ENCODE data around the gene IQSEC1.
"Not testable (repeated sequence)": the region's sequence is repeated elsewhere in the genome, so short reads cannot be mapped to it uniquely, and the experiment has no call there.

The IQSEC1 gene

DNA sequence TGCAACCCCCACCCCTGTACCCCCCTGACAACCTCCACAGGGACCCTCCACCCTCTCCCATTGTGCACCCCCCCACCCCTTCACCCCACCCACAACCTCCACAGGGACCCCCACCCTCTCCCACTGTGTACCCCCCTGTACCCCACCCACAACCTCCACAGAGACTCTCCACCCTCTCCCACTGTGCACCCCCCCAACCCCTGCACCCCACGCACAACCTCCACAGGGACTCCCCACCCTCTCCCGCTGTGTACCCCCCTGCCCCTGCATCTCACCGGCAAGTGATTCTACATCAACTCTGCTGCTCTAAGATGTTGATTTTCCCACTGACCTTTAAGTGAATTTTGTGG lies 180.4 kb downstream of the IQSEC1 start:
- DNase-seq (ENCODE audit: low spot score): no peak

- DNase-seq (ENCODE audit: low spot score): peak; percentile 80
Observed at GRCh38 chr3:12891985-12892839, 181.0 kb downstream of the IQSEC1 start.

GRCh38 chr3:12891391-12891984 lies 181.7 kb downstream of the IQSEC1 start:
- no peak for DNase-seq (ENCODE audit: low spot score)

DNA sequence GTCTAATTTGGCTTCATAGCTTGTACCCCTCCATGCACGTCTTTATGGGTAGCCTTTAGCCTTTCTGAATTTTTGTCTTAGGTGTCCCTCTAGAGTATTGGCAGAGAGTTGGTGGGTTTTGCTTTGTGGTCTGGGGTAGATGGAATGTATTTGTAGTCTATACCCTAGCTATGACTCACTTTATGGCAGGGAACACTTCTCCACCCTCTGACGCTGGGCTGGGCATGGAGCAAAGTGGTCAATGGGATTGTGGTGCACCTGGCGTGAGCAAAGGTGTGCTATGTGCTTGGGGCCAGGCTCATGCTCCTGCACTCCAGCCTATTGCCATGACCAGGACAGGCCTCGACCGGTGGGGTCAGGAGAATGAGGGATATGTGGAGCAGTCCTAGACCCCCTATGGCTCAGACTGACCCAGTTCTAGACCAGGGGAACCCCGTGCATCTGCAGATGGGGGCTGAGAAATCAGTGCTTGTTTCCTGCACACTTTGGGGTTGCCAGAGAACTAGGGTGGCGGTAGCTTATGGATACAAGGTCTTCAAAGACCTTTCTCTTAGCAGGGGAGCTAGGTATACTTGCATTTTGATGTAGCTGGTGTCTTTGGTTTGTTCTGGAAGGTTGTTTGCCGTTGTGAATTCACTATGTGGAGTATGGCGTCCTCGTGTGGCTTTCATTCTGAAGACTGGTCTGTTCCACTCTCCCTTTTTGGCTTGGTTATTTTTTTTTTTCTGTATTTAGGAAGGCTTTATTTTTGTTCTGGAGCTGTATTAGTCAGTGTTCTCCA lies 182.4 kb downstream of the IQSEC1 start:
- DNase-seq (ENCODE audit: low spot score): no peak

DNA sequence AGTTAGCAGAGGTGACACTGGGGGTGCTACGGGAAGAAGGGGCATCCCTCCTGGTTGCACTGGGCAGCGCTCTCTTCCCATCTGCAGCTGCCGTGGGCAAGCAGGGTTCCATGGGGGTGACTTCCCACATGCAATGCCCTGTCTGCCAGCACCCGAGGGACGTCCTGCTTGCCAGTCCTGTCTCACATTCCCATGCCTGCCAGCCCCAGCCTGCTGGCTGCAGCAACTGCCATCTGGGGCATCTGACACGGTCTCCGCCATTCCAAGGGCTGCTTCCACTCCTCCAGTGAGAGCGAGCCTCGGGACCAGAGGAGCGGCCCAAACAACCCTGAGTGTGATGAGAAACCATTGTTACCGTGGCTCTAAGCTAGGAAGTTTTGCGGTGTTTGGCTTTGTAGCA lies 186.5 kb downstream of the IQSEC1 start:
- DNase-seq (ENCODE audit: low spot score): no peak

DNA sequence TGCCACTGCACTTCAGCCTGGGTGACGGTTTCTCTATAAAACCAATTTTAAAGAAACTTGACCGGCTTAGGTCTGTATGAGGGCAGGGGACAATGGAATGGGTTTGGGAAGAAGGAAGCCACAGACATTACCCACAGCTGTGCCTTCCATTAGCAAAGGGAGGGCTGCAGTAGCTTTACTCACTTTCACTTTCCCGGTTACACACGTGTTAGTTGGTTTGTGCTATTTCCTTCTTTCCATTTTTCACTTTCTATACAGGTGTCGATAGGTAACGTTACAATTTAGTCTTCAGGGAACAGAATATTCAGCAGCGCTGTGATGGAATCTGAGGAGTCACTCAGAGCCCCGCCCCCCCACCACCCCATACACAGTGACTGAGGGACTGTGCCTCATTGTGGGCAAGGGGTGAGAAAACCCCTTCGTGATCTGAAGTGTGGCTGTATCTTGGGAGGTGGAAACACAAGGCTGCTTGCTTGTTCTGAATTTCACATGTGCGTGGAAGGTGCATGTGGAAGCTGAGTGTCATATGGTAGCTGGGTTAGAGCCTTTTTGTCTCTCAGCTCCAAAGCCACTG lies 187.0 kb downstream of the IQSEC1 start:
- DNase-seq (ENCODE audit: low spot score): no peak

DNA sequence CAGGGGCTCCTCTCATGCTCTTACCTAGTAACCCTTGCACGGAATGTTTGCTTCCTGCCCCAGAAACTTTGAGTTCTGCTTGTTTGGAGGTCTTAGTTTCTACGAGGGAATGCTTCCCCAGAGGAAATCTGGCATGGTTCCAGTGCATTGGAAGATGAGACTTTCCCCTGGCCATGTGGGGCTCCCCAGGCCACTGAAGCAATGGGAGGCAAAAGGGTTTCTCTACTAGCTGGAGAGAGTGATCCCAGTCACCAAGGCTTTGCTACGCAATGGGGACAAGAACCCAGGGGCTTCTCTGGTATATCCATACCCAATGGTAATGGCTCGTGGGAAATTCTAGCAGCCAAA lies 187.7 kb downstream of the IQSEC1 start:
- DNase-seq (ENCODE audit: low spot score): no peak

GRCh38 chr3:12884790-12885582 lies 188.2 kb downstream of the IQSEC1 start:
- no peak for DNase-seq (ENCODE audit: low spot score)

- DNase-seq (ENCODE audit: low spot score): no peak
Observed at GRCh38 chr3:12884186-12884680, 189.0 kb downstream of the IQSEC1 start.

DNA sequence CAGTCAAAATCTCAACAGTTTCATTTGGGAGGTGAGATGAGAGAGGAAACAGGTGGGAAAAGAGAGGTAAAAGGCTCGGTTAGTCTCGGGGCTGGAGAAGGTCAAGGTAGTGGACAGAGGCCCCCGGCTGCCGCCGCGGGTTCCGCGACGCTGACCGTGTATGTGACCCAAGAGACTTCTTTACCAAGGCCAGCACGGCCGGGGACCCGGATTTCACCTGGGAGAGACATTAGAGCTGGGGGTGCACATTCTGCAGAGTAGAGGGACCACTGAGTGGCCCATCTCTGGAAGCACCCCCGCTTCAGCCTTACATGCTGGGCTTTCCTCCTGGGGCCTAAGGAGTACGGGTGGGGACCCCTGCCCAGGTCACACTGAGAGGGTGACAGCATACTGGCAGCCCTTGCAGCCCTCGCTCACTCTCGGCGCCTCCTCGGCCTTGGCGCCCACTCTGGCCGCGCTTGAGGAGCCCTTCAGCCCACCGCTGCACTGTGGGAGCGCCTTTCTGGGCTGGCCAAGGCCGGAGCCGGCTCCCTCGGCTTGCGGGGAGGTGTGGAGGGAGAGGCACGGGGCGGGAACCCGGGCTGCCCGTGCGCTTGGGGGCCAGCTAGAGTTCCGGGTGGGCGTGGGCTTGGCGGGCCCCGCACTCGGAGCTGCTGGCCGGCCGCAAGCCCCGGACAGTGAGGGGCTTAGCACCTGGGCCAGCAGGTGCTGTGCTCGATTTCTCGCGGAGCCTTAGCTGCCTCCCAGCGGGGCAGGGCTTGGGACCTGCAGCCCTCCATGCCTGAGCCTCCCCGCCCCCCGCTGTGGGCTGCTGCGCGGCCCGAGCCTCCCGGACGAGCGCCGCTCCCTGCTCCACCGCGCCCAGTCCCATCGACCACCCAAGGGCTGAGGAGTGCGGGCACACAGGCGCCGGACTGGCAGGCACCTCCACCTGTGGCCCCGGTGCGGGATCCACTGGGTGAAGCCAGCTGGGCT lies 190.6 kb downstream of the IQSEC1 start:
- no peak for DNase-seq (ENCODE audit: low spot score)

DNA sequence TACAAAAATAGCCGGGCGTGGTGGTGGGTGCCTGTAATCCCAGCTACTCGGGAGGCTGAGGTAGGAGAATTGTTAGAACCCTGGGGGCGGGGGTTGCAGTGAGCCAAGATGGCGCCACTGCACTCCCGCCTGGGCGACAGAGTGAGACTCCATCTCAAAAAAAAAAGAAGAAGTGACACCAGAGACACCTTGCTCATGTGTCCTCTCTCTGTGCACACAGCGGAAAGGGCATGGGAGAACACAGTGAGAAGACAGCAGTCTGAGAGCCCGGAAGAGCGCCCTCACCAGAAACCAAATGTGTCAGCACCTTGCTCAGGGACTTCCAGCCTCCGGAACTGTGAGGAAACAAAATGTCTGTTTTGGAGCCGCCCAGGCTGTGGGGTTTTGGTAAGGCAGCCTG lies 191.4 kb downstream of the IQSEC1 start:
- DNase-seq (ENCODE audit: low spot score): not testable (repeated sequence)

DNA sequence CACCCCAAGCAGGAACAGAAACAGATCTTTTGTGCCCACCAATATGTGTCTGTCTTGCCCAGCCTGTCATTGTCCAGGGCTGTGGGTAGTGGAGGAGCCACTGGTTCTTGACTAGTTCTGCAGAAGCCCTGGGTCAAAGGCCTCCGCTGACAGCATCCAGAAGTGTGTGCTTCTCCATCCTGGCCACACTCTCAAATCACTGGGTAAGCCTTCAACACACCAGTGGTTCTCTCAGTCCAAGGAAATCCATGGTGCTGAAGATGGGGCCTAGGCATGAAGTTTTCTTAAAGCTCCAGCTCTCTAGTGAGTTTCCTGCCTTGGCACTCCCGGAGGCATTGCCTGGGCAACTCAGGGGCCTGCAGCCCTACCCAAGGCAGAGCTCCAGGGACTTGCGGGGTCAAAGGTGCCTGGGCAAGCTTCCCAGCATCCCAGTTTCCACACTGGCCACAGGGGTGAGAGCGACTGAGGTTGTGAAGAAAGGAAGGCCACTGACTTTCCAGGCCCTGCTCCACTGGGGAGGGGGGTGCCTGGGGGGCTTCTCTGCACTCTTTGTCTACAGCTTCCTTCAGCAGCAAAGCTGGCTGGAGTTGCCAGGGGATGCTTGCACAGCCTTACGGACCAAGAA lies 193.9 kb downstream of the IQSEC1 start:
- DNase-seq (ENCODE audit: low spot score): no peak

DNA sequence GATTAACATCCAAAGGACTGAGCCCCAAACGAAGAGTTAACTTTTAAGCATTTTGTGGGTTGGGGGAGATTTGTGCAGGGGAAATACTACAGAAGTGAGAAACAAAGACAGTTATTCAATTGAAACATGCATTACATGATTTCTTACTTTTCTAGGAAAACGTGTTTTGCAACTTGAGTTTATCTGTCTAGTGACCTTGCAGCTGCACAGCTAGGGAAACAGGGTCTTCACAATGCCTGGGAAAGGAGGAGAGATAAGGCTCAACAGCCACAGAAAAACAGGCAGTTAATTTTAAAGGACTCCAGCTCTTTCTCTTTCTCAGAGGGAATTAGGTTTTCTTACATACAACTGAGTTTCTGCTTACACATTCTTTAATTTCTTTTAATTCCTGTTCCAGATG lies 194.5 kb downstream of the IQSEC1 start:
- not testable (repeated sequence) for DNase-seq (ENCODE audit: low spot score)

DNA sequence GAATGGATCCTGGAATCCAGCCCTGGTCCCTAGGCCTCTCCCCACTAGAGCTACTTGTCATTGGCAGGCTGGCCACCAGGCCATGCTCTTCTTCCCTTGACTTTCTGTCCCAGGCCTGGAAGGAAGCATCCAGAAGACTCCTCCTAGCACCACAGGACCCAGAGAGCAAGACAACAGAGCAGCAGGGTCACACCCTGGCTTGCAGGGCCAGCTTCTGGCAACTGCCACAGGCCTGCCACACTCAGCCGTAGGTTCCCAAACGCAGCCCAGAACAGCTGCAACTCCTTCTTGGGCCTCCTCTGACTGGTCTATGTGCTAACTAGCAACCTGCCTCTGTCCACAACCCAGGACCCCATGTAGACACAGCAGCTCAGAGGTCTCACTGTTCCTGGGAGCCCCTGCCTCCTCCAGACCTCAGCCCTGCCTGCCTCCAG lies 195.1 kb downstream of the IQSEC1 start:
- no peak for DNase-seq (ENCODE audit: low spot score)

GRCh38 chr3:12877040-12877439 lies 196.2 kb downstream of the IQSEC1 start:
- DNase-seq (ENCODE audit: low spot score): no peak

- DNase-seq (ENCODE audit: low spot score): no peak
Observed at GRCh38 chr3:12875857-12876836, 197.1 kb downstream of the IQSEC1 start.

DNA sequence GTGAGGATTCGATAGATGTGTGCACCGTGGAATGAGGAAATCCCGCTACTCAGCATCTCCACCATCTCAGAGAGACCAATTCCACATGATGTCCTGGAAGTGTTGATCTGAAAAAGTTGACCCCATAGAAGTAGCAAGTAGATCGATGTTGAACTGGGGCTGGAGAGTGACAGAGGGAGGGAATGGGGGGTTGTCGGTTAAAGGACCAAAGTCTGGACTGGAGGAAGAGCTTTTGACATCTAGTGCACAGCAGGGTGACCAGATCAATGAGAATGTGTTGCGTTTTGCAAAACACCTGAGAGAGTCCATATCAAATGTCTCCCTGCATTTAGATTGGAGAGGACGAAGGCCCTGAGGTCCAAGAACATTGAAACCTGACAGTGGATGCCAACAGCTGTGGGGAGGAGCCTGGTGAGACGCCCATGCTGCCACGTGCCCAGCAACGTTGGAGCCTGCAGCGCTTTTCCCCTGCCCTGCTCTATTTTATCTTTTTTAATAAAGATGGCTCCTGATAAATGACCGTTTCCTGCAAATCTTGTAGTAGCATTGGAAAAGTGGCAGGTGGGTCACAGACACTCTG lies 201.7 kb downstream of the IQSEC1 start:
- DNase-seq (ENCODE audit: low spot score): no peak

GRCh38 chr3:12870942-12871341 lies 202.3 kb downstream of the IQSEC1 start:
- DNase-seq (ENCODE audit: low spot score): no peak

Data from RKO (cell line).